IPS-18a (cell line): ENCODE data around the gene TEKT5.
"Not testable (repeated sequence)": the region's sequence is repeated elsewhere in the genome, so short reads cannot be mapped to it uniquely, and the experiment has no call there.

Experiments
- H3K27ac ChIP-seq: one replicate; pipeline ENCODE4 v1.5.1; 2013; ENCODE audit warnings: low read length
- H3K27me3 ChIP-seq: one replicate; pipeline ENCODE4 v1.6.1; 2013; ENCODE audit warnings: mild to moderate bottlenecking, low read length; ENCODE audit not compliant: control insufficient read depth, insufficient read depth
- H3K36me3 ChIP-seq: one replicate; pipeline ENCODE4 v1.6.1; 2013; ENCODE audit warnings: low read depth, low read length; ENCODE audit not compliant: control insufficient read depth
- H3K4me1 ChIP-seq: one replicate; pipeline ENCODE4 v1.6.1; 2013; ENCODE audit warnings: low read depth, low read length; ENCODE audit not compliant: control insufficient read depth
- H3K4me3 ChIP-seq: one replicate; pipeline ENCODE4 v1.5.1; 2013; ENCODE audit warnings: low read length
- H3K9ac ChIP-seq: one replicate; pipeline ENCODE4 v1.6.1; 2013; ENCODE audit warnings: mild to moderate bottlenecking, low read length, moderate library complexity
- H3K9me3 ChIP-seq: one replicate; pipeline ENCODE4 v1.6.1; 2013; ENCODE audit warnings: low read depth, low read length; ENCODE audit not compliant: control insufficient read depth

The TEKT5 gene

DNA sequence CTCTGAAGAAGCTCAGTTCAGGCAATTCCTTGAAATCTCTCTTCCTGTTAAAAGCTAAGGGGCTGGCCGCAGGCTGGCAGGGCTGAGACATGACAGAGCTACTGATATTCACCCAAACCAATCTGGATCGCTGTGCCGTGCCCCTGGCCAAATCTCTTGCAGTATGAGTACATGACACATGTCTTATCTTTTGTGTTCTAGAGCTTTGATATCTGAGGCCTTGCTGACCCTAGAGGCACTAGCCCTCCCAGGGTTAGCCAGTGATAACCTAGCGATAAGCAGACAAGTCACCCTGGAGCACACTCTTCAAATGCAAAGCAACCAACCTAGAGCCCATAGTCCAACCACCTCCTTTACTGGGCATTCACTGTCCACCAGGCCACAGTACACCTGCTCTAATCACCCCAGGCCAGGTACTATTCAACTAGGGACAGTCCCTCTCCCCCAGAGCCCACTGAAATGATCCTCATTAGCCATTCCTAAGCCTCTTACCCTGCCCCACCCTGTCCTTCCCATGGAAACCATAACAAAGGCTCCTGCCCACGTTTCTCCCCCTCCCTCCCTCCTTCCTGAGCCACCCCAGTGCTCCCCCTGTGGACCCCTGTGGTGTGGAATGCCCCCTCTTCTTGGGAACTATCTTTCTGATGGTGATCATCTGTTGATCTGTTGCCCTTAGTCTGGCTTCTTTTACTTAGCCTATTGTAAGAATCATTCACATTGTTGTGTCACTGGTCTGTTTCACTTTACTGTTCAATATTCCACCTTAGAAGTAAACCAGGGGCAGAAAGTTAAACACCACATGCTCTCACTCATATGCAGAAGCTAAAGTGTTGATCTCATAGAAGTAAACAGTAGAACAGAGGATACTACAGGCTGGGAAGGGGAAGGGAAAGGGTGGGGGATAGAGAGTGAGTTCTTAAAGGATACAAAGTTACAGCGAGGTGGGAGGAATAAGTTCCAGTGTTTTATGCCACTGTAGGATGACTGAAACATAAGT, 52.5 kb downstream of the TEKT5 start:
- H3K9ac ChIP-seq = no peak overlapping the region
- peaks cover 20% of the 10 kb centered on the region for H3K4me1 ChIP-seq
- H3K9me3 ChIP-seq = no peaks in the 10 kb centered on the region
- H3K36me3 ChIP-seq = no peaks in the 10 kb centered on the region
- no peak overlapping the region for H3K27ac ChIP-seq
- peak overlapping the region; percentile 31 for H3K4me3 ChIP-seq
- H3K27me3 ChIP-seq = peaks cover 5% of the 10 kb centered on the region

DNA sequence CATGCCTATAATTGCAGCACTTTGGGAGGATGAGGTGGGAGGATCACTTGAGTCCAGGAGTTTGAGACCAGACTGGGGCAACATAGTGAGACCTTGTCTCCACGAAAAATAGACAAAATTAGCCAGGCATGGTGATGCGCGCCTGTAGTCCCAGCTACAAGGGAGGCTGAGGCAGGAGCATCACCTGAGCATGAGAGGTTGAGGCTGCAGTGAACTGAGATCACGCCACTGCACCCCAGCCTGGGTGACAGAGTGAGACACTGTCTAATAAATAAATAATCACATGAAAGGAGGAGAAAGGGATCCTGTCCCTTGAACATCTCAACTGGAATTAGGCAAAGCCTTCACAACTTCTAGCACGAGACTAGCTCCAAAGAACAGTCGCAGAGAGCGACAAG, 53.2 kb downstream of the TEKT5 start:
- Histone ChIP-seq H3K27ac (no peak overlapping the region), H3K36me3 (no peaks in the 10 kb centered on the region), H3K4me3 (no peak overlapping the region), H3K4me1 (peaks cover 20% of the 10 kb centered on the region), H3K27me3 (peaks cover 5% of the 10 kb centered on the region), H3K9ac (no peak overlapping the region), H3K9me3 (no peaks in the 10 kb centered on the region)

DNA sequence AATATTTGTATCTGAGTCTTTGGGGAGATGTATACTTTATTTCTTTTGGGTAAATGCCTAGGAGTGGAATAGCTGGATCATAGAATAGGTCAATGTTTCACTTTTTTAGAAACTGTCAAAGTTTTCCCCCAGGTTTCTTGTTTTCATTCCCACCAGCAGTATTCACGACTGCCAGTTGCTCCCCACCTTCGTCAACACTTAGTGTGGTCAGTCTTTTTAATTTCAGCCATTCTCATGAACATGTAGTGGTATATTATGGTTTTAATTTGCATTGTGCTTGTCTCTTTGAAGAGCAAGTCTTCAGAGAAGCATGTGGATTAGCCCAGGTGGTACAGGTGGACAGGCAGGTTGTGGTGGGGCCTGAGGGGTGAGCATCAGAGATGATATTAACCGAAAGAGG, 53.8 kb downstream of the TEKT5 start:
- Histone ChIP-seq H3K27ac (no peak overlapping the region), H3K9ac (no peak overlapping the region), H3K4me1 (peaks cover 20% of the 10 kb centered on the region), H3K4me3 (no peak overlapping the region), H3K36me3 (no peaks in the 10 kb centered on the region), H3K9me3 (no peaks in the 10 kb centered on the region), H3K27me3 (peaks cover 5% of the 10 kb centered on the region)

DNA sequence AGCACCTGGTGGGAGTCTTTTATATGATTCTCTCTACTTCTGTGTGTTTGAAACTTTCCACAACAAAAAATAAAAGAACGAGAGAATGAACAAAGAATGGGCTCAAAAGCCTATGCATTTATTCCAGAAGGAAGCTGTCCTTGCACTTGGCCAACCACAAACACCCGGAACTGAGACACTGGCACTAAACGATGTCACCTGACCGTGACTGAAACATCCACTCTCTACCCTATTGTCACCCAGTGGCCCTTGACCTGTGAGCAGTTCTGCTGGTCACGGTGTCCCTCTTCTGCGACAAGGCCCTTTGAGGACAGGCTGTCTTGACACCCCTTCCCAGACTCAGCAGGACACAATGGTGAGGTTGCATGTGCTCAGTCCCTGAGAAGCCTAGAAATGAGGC, 56.6 kb downstream of the TEKT5 start:
- no peaks in the 10 kb centered on the region for H3K9me3 ChIP-seq
- H3K4me1 ChIP-seq = peaks cover 11% of the 10 kb centered on the region
- H3K4me3 ChIP-seq = no peak overlapping the region
- H3K36me3 ChIP-seq = no peaks in the 10 kb centered on the region
- H3K27me3 ChIP-seq = peaks cover 5% of the 10 kb centered on the region
- H3K9ac ChIP-seq = no peak overlapping the region
- no peak overlapping the region for H3K27ac ChIP-seq

DNA sequence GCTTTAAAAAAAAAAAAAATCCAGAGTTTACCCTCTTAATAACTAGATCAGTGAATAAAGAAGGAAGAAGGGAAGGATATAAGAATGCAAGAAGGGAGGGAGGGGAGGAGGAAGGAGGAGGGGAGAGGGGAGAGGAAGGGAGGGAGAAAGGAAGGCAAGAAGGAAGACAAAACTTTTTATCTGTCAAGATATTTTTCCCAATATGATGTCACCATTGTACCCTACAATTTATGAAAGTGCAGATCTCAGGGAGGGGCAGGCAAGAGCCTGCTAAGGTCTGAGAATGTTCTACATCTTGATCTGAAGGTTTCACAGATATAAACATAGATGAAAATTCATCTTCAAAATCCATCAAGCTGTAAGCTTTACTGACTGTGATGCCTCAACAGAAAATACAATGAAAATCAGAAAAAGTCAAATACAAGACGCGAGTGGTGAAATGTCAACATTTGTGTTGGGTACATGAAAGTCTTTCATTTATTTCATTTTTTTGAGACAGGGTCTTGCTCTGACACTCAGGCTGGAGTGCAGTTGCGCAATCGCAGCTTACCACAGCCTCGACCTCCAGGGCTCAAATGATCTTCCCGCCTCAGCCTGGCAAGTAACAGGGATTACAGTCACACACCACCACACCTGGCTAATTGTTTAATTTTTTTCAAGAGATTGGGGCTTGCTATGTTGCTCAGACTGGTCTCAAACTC, 57.2 kb downstream of the TEKT5 start:
- Histone ChIP-seq H3K9ac (no peak overlapping the region), H3K27me3 (peaks cover 5% of the 10 kb centered on the region), H3K9me3 (no peaks in the 10 kb centered on the region), H3K27ac (no peak overlapping the region), H3K36me3 (no peaks in the 10 kb centered on the region), H3K4me1 (peaks cover 6% of the 10 kb centered on the region), H3K4me3 (no peak overlapping the region)

DNA sequence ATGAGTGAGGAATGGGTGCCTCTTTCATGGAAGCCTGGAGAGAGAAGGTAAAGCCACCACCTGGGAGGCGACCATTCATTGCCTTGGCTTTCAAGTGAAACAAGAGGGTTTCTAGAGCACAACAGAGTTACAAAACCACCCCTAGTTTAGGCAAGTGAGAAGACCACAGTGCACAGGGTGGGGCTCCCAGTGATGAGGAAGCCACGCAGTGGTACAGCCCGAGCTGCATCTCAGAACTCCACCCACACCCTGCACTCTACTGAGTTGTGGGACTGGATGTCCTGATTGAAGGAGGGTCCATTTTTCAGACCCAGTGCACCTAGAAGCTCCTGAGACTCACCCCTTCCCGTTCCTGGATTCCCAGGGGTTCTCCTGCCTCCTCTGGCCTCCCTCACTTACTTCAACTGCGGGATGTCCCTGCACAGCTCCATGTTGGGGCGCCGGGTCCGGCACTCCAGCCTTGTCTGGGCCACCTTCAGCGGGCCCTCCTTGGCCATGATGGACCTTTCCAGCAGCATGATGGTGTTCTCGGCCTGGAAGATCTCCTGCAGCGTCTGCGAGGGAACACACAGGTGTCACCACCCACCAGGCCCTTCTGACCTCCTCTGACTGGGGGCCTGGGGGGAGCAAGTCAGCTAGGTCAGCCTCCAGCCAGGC, 59.2 kb downstream of the TEKT5 start:
- Histone ChIP-seq H3K4me1 (no peaks in the 10 kb centered on the region), H3K9ac (no peak overlapping the region), H3K27me3 (peaks cover under 1% of the 10 kb centered on the region), H3K4me3 (no peak overlapping the region), H3K36me3 (no peaks in the 10 kb centered on the region), H3K9me3 (no peaks in the 10 kb centered on the region), H3K27ac (no peak overlapping the region)

DNA sequence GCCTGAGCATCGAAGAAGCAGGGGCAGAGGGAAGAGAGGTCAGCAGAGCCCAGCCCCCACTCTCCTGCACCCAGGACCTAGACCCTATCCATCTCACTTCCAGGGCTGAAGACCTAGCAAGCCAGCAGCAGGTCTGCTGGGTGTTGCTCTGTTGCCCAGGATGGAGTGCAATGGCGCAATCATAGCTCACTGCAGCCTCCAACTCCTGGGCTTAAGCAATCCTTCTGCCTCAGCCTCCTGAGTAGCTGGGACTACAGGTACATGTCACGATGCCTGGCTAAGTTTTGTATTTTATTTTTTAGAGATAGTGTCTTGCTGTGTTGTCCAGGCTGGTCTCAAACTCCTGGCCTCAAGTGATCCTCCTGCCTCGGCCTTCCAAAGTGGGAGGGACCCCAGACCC, 61.3 kb downstream of the TEKT5 start:
- H3K4me1 ChIP-seq, H3K36me3 ChIP-seq, H3K27me3 ChIP-seq, H3K9me3 ChIP-seq, H3K9ac ChIP-seq, H3K27ac ChIP-seq, H3K4me3 ChIP-seq: not testable (repeated sequence)

DNA sequence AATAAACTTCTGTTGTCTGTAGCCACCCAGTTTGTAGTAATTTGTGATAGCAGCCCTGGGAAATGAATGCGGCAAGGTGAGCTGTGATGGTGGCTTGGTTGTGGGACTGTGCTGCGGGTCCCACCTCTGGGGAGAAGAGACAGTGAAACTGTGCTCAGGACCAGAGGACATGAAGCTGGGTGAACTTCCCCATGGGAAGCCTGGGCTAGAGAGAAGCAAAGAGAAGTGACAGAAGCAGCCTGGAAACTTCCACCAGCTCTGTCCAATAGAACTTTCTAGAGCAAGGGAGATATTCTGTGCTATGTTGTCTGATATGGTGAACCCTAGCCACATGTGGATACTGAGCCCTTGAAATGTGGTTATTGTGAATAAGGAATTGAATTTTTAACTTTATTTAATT, 62.8 kb downstream of the TEKT5 start:
- Histone ChIP-seq H3K27me3 (no peaks in the 10 kb centered on the region), H3K9ac (no peak overlapping the region), H3K4me3 (no peak overlapping the region), H3K9me3 (no peaks in the 10 kb centered on the region), H3K27ac (no peak overlapping the region), H3K4me1 (no peaks in the 10 kb centered on the region), H3K36me3 (no peaks in the 10 kb centered on the region)

DNA sequence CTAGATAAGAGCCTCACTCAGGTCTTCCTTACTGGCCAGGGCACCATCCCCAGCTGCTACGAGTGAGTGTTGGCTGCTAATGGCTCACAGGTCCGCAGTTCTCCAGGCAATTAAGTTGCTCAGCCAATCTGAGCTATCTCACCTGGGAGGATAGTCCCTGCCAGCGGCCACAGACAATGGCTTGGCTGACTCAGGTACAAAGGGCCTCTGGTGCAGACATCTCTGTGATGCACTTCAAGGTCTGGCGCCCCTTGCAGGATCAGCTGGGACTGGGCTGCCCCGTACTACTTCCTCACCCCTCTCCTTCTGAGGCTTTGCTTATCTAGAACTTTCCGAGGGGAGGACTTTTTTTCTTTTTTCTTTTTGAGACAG, 65.2 kb downstream of the TEKT5 start:
- Histone ChIP-seq H3K9ac (no peak overlapping the region), H3K9me3 (no peaks in the 10 kb centered on the region), H3K27me3 (no peaks in the 10 kb centered on the region), H3K4me3 (no peak overlapping the region), H3K36me3 (no peaks in the 10 kb centered on the region), H3K27ac (no peak overlapping the region), H3K4me1 (no peaks in the 10 kb centered on the region)

DNA sequence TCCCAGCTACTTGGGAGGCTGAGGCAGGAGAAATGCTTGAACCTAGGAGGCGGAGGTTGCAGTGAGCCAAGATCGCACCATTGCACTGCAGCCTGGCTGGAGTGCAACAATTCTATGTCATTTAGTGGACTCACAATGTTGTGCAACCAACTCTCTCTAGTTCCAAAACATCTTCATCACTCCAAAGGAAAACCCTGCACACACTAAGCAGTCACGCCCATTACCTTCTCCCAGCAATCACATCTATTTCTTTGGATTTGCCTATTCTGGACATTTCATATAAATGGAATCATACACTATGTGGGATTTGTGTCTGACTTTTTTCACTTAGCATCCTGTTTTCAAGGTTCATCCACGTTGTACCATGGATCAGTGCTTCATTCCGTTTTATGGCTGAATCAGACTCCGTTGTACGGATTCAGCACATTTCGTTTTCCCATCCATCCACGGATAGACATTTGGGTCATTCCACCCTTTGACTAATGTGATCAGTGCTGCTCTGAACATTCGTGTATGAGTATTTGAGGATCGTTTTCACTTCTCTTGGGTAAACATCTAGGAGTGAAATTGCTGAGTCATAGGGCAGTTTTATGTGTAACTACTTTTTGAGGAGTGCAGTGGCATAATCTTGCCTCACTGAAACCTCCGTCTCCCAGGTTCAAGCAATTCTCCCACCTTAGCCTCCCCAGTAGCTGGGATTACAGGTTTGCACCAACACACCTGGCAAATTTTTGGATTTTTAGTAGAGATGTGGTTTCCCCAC, 69.0 kb downstream of the TEKT5 start:
- Histone ChIP-seq H3K4me3 (no peak overlapping the region), H3K27me3 (no peaks in the 10 kb centered on the region), H3K9ac (no peak overlapping the region), H3K9me3 (no peaks in the 10 kb centered on the region), H3K36me3 (no peaks in the 10 kb centered on the region), H3K27ac (no peak overlapping the region), H3K4me1 (no peaks in the 10 kb centered on the region)

DNA sequence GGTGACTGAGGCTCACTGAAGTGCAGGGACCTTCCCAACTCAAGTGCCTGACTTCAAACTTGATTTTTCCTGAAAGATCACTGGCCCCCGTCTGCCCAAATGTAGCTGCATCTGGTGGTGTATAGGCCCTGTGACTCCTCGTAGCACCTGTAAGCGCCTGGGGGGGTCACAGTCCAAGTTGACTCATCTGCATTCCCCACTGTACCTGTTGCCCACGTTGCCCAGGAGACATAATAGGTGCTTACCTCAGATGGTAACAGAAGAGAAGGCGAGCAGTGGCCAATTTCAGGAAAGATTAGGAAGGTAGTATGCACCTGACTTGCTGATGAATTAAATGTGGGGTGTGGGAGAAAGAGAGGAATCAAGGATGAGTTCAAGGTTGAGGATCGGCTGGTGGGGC, 70.2 kb downstream of the TEKT5 start:
- H3K4me1 ChIP-seq = no peaks in the 10 kb centered on the region
- no peak overlapping the region for H3K9ac ChIP-seq
- H3K27ac ChIP-seq = no peak overlapping the region
- no peak overlapping the region for H3K4me3 ChIP-seq
- no peaks in the 10 kb centered on the region for H3K9me3 ChIP-seq
- no peaks in the 10 kb centered on the region for H3K36me3 ChIP-seq
- no peaks in the 10 kb centered on the region for H3K27me3 ChIP-seq
